Measurements from ENCODE around the gene SAMD11. TPM values are rescaled to one million over a fixed set of nuclear protein-coding genes. Genes with fewer than 3 reads are reported as not detected.
A peak's percentile ranks its signal among the peaks of the same experiment; 100 is the strongest.

SAMD11 gene
- total RNA-seq, 4 donors from 2014 or later: 1.0 to 40.7 (median 13.8) TPM

DNA sequence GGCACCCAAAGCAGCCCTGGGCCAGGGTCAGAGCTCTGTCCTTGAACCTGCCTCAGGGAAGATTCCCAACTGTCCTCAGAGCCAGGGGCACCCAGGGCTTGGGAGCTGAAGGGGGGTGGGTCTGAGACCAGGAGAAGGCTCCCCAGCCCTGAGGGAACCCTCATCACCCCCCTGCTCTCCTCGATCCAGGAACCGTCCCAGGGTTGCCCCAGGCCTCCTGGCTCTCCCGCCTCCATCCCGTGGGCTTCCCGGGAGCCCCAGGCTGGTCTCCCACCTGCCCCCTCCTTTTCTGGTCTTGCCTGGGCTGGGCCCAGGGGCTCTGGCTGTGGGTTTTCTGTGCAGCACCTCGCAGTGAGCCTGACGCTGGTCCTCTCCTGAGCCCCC, 6.7 kb upstream of the SAMD11 start:
- Histone ChIP-seq H3K4me1 (peaks cover 10 to 40% of the 10 kb centered on the region in 2 donors), H3K4me3 (no peak overlapping the region), H3K9me3 (no peaks in the 10 kb centered on the region), H3K27ac (no peak overlapping the region), H3K27me3 (no peaks in the 10 kb centered on the region), H3K36me3 (no peaks in the 10 kb centered on the region)
- no peak for DNase-seq
- no peak for TF ChIP-seq POLR2A (IDR thresholded peaks at IDR 0.05)
- TF ChIP-seq, protein P1, sequence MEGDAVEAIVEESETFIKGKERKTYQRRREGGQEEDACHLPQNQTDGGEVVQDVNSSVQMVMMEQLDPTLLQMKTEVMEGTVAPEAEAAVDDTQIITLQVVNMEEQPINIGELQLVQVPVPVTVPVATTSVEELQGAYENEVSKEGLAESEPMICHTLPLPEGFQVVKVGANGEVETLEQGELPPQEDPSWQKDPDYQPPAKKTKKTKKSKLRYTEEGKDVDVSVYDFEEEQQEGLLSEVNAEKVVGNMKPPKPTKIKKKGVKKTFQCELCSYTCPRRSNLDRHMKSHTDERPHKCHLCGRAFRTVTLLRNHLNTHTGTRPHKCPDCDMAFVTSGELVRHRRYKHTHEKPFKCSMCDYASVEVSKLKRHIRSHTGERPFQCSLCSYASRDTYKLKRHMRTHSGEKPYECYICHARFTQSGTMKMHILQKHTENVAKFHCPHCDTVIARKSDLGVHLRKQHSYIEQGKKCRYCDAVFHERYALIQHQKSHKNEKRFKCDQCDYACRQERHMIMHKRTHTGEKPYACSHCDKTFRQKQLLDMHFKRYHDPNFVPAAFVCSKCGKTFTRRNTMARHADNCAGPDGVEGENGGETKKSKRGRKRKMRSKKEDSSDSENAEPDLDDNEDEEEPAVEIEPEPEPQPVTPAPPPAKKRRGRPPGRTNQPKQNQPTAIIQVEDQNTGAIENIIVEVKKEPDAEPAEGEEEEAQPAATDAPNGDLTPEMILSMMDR (IDR thresholded peaks at IDR 0.05): no peak
- intact Hi-C loops (cut with DNase I; ENCODE audit: low total_unique reads): no loop called here

DNA sequence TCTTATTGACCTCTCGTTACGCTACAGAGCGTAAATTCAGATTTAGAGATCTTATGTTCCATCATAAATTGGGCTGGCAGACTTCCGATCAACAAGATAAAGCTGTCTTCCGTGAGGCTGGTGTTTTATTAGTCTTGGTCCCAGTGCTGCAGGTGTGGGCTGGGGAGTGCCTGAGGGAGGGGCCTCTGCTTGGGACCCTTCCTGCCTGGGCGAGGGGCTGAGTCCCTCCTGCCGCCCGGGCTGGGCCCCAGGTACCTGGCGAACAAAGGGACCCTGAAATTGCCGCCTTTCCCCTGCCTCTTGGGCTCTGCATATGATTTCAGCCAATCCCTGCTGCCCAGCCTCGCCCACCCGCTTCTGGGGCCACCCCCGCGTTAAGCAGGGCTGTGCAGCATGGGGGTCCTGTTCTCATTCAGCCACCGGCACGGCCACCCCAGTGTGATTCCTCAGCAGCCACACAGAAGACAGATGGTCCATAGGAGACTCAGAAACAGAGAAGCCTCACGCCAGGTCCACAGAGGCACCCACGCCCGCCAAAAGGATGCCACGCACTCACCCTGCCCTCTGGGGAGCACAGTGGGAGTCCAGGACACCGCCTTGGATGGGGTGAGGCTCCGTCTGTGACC, 6.1 kb upstream of the SAMD11 start:
- Histone ChIP-seq H3K4me3 (no peak overlapping the region), H3K9me3 (no peaks in the 10 kb centered on the region), H3K27ac (no peak overlapping the region), H3K27me3 (no peaks in the 10 kb centered on the region), H3K4me1 (peaks cover 10 to 42% of the 10 kb centered on the region in 2 donors), H3K36me3 (no peaks in the 10 kb centered on the region)
- intact Hi-C loops (cut with DNase I; ENCODE audit: low total_unique reads): no loop called here
- peak in 1 of 2 donors; percentile 17 for DNase-seq
- TF ChIP-seq, protein P1 (IDR thresholded peaks at IDR 0.05): no peak
- no peak for TF ChIP-seq POLR2A (IDR thresholded peaks at IDR 0.05)

DNA sequence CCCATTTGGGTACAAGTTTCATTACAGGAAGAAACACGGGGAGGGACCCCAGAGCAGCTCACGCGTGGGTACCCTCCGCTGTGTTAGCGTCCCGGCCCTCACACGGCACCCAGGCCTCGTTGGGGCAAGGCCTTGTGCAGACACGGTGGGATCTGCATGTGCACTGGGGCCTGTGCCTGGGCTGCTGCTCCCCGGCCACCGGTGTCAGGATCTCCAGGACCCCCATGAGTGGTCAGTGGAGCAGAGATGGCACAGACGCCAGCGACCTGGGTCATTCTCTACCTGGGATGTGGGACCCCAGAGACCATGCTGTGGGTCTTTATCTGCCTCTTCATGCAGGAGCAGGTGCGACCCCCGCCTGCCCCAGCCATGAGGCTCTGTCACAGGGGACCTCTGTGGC, 5.4 kb upstream of the SAMD11 start:
- Histone ChIP-seq H3K36me3 (no peaks in the 10 kb centered on the region), H3K27ac (no peak overlapping the region), H3K4me1 (peaks cover 10 to 45% of the 10 kb centered on the region in 2 donors), H3K9me3 (no peaks in the 10 kb centered on the region), H3K4me3 (no peak overlapping the region), H3K27me3 (no peaks in the 10 kb centered on the region)
- TF ChIP-seq, protein P1 (IDR thresholded peaks at IDR 0.05): no peak
- TF ChIP-seq POLR2A (IDR thresholded peaks at IDR 0.05): no peak
- no peak for DNase-seq
- intact Hi-C loops (cut with DNase I; ENCODE audit: low total_unique reads): no loop called here

DNA sequence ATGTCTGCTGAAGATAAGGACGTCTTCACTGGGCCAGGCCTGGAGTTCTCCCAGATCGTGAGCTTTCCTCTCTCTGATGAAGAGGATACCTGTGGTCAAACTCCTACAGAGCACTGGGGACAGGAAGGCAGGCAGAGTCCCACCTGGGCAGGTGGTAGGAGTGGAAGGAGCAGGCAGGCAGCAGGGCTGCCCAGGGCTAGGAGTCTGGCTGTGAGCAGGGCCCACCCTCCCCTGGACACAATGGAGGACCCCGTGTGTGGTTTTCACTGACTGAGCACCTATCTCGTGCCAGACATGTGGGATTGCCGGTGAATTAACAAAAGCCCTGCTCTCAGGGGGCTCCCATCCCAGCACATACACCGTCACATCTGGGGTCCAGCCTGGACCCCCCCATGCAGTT, 4.9 kb upstream of the SAMD11 start:
- no peaks in the 10 kb centered on the region for H3K27me3 ChIP-seq
- no peak overlapping the region for H3K4me3 ChIP-seq
- intact Hi-C loops (cut with DNase I; ENCODE audit: low total_unique reads): no loop called here
- peaks cover 10 to 47% of the 10 kb centered on the region in 2 donors for H3K4me1 ChIP-seq
- H3K36me3 ChIP-seq: no peaks in the 10 kb centered on the region
- H3K9me3 ChIP-seq: no peaks in the 10 kb centered on the region
- H3K27ac ChIP-seq: no peak overlapping the region
- no peak for DNase-seq
- no peak for TF ChIP-seq POLR2A (IDR thresholded peaks at IDR 0.05)
- TF ChIP-seq, protein P1 (IDR thresholded peaks at IDR 0.05): no peak

DNA sequence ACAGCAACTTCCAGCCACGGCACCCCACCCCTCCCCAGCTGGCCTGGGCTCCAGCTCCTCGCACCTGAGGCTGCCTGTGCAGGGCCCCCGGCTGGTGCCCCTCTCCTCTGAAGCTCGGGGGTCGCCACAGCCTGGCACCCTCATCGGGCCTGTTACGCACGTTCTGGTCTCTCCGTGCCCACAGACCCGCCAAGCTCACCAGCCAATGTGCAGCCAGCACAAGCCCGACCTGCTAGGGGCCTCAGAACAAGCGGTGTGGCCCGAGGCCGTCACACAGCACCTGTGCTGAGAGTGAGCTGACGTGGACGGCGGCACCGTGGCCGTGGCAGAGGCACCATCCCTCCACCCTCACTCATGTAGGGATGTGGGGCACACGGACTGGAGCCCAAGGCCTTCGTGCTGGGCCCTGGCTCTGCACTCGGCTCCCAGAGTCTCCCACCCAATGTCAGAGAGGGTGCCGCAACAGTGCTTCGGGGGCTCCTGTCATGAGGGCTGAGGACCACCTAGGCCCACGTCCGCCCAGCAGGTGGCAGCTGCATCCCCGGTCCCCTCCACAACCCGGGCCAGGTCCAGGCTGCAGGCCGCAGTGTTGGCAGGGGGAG, 4.4 kb upstream of the SAMD11 start:
- TF ChIP-seq, protein P1 (IDR thresholded peaks at IDR 0.05): no peak
- no peak for TF ChIP-seq POLR2A (IDR thresholded peaks at IDR 0.05)
- H3K4me3 ChIP-seq: no peak overlapping the region
- H3K27me3 ChIP-seq: no peaks in the 10 kb centered on the region

More for the DNA sequence above, 4.4 kb upstream of the SAMD11 start:
- intact Hi-C loops (cut with DNase I; ENCODE audit: low total_unique reads): no loop called here
- H3K36me3 ChIP-seq: no peaks in the 10 kb centered on the region
- no peak for DNase-seq
- H3K27ac ChIP-seq: no peak overlapping the region
- no peaks in the 10 kb centered on the region for H3K9me3 ChIP-seq
- peaks cover 10 to 53% of the 10 kb centered on the region in 2 donors for H3K4me1 ChIP-seq
